Kidney (tissue), 14 donors: ENCODE measurements around the gene BRIP1. TPM values are rescaled to one million over a fixed set of nuclear protein-coding genes. Genes with fewer than 3 reads are reported as not detected.

Source experiments
- DNase-seq, 5 donors: peaks; one replicate each; pipeline ENCODE4 v3.0.0-alpha.2; 2013 to 2020
- FAIRE-seq: peaks from 2 replicates; lab custom pipeline; 2012; peaks lifted over from hg19 to GRCh38; lab: Jason Lieb, UNC
- H3K27ac ChIP-seq, 2 donors: one replicate each; pipeline ENCODE4 v1.7.0; 2013; ENCODE audit warnings: low read depth in 2 of 2, low read length in 2 of 2, inconsistent platforms in 1 of 2
- H3K27me3 ChIP-seq: one replicate; pipeline ENCODE4 v1.7.1; 2013; ENCODE audit warnings: low read length, inconsistent platforms; ENCODE audit not compliant: control insufficient read depth, insufficient read depth
- H3K36me3 ChIP-seq, 3 donors: one replicate each; pipeline versions ENCODE4 v1.7.0 to v1.7.1; 2013; ENCODE audit warnings: low read length in 3 of 3, control low read depth in 1 of 3, inconsistent platforms in 1 of 3; ENCODE audit not compliant: insufficient read depth in 3 of 3, control insufficient read depth in 2 of 3
- H3K4me1 ChIP-seq, 3 donors: one replicate each; pipeline versions ENCODE4 v1.7.0 to v1.7.1; 2013; ENCODE audit warnings: low read length in 3 of 3, inconsistent platforms in 1 of 3, low read depth in 1 of 3; ENCODE audit not compliant: control insufficient read depth in 2 of 3, insufficient read depth in 2 of 3
- H3K4me3 ChIP-seq, 3 donors: one replicate each; pipeline versions ENCODE4 v1.7.0 to v1.8.1; 2013; ENCODE audit warnings: low read length in 3 of 3, control low read depth in 1 of 3, inconsistent platforms in 1 of 3
- H3K9ac ChIP-seq, 3 donors: one replicate each; pipeline versions ENCODE4 v1.7.0 to v1.7.1; 2013; ENCODE audit warnings: low read length in 3 of 3, control low read depth in 1 of 3, inconsistent platforms in 1 of 3
- H3K9me3 ChIP-seq, 3 donors: one replicate each; pipeline versions ENCODE4 v1.7.0 to v1.7.1; 2013; ENCODE audit warnings: low read length in 3 of 3, control low read depth in 1 of 3, inconsistent platforms in 1 of 3; ENCODE audit not compliant: control insufficient read depth in 2 of 3, insufficient read depth in 1 of 3
- CTCF ChIP-seq: IDR thresholded peaks from 3 replicates; pipeline ENCODE4 v1.5.1; 2012; ENCODE audit warnings: mild to moderate bottlenecking, moderate library complexity, borderline replicate concordance; ENCODE audit not compliant: insufficient read depth; ENCODE audit errors: extremely low read depth
- intact Hi-C: fragments of 100-400 bp; cut with DNase I; formaldehyde crosslinking; loops from one replicate; pipeline ENCODE4 v1.11.1; 2022
- polyA plus RNA-seq: library from polyadenylated mRNA; stranded (reverse); fragments of 350-450 nt; fragmentation: Illumina TruSeq; extraction: RNeasy Lipid Tissue Mini Kit (QIAGEN cat#74804); gene quantifications from one replicate; pipeline ENCODE4 v1.2.3, GENCODE V29; 2014; ENCODE audit warnings: low read depth, low replicate concordance; ENCODE audit not compliant: insufficient read depth
- total RNA-seq: library from RNA; stranded (reverse); fragmentation: NEBNext Ultra II Directional; extraction: Animal tissue kit (Norgen Biotek cat#: 25700); gene quantifications from one replicate; pipeline ENCODE4 v1.2.1, GENCODE V29; 2021
- donor health status: control.
- donor health status: control.
- donor health status: control.
- donor health status: control.
- donor health status: control.
- donor health status: DM: yes; HTN: yes; CAD: no.
- donor health status: Normal renal cell carcinoma (clear cell type).

The BRIP1 gene
- total and polyA plus RNA-seq, 2 donors from 2014 or later = 0.54 TPM; not detected in 1

- TF ChIP-seq CTCF = no peak
- H3K9me3 ChIP-seq = no peaks in the 10 kb centered on the region
- intact Hi-C loops = no loop called here
- no peaks in the 10 kb centered on the region for H3K4me1 ChIP-seq
- FAIRE-seq = no peak
- no peak for DNase-seq
- H3K27ac ChIP-seq = no peak overlapping the region
- no peaks in the 10 kb centered on the region for H3K27me3 ChIP-seq
- no peaks in the 10 kb centered on the region for H3K36me3 ChIP-seq
- H3K4me3 ChIP-seq = no peak overlapping the region
- no peak overlapping the region for H3K9ac ChIP-seq
These were observed 222.2 kb downstream of the BRIP1 start for GRCh38 chr17:61641084-61641483.

DNA sequence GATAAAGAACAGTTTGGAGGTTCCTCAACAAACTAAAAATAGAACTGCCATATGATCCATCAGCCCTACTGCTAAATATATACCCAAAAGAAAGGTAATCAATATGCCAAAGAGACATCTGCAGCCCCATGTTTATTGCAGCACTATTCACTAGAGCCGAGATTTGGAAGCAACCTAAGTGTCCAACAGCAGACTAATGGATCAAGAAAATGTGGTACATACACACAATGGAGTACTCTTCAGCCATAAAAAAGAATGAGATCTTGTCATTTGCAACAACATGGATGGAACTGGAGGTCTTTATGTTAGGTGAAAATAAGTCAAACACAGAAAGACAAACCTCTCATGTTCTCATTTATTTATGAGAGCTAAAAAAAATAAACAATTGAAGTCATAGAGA is 223.5 kb downstream of the BRIP1 start:
- intact Hi-C loops = no loop called here
- H3K27me3 ChIP-seq = no peaks in the 10 kb centered on the region
- no peaks in the 10 kb centered on the region for H3K9me3 ChIP-seq
- no peak for TF ChIP-seq CTCF
- DNase-seq (no peak), FAIRE-seq (no peak)
- no peaks in the 10 kb centered on the region for H3K4me1 ChIP-seq
- no peak overlapping the region for H3K4me3 ChIP-seq
- no peak overlapping the region for H3K27ac ChIP-seq
- H3K36me3 ChIP-seq = no peaks in the 10 kb centered on the region
- H3K9ac ChIP-seq = no peak overlapping the region

DNA sequence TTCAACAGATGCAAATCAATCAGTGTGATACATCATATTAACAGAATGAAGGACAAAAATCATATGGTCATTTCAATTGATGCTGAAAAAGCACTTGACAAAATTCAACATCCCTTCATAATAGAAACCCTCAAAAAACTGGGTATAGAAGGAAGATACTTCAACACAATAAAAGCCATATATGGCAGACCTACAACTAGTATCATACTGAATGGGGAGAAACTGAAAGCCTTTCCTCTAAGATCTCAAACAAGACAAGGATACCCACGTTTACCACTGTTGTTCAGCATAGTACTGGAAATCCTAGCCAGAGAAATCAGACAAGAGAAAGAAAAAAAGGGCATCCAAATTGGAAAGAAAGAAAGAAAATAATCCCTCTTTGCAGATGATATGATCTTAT is 225.2 kb downstream of the BRIP1 start:
- no peak for FAIRE-seq
- no peaks in the 10 kb centered on the region for H3K36me3 ChIP-seq
- intact Hi-C loops = no loop called here
- no peak for DNase-seq
- no peak overlapping the region for H3K9ac ChIP-seq
- H3K27ac ChIP-seq = no peak overlapping the region
- H3K27me3 ChIP-seq = no peaks in the 10 kb centered on the region
- H3K4me1 ChIP-seq = no peaks in the 10 kb centered on the region
- TF ChIP-seq CTCF = no peak
- H3K4me3 ChIP-seq = no peak overlapping the region
- H3K9me3 ChIP-seq = no peaks in the 10 kb centered on the region

DNA sequence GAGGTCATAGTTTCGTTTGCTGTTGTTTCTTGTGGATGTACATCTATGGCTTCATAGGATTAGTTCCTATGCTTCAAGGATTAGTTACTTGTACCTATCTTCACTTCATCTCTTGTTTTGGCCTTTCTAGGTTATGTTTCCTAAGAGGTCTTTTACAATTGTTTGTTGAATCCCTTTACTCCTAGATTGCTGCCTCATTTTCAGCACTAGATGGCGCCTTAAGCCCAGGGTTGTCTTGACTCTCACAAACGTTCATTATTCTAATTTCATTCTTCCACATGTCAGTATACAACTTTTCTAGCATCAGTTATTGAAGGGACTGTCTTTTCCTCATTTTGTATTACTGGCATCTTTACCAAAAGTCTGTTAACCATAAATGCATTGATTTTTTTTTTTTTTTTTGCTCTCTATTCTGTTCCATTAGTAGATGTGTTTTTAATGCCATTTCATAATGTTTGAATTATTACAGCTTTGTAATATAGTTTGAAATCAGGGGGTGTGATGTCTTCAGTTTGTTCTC is 227.4 kb downstream of the BRIP1 start:
- Histone ChIP-seq H3K4me1 (no peaks in the 10 kb centered on the region), H3K4me3 (no peak overlapping the region), H3K27me3 (no peaks in the 10 kb centered on the region), H3K9ac (no peak overlapping the region), H3K36me3 (no peaks in the 10 kb centered on the region), H3K9me3 (no peaks in the 10 kb centered on the region), H3K27ac (no peak overlapping the region)
- peak; percentile 25 for TF ChIP-seq CTCF
- intact Hi-C loops = no loop called here
- no peak for FAIRE-seq
- DNase-seq = peak in 4 of 5 donors; percentile 28 to 46 (median 30)
